BE2C (cell line): ENCODE measurements around the gene RIF1.

Experiments used
- DNase-seq: peaks from one replicate; pipeline ENCODE4 v3.0.0-alpha.2; 2020
- H3K27me3 ChIP-seq: fragments of 250-450 bp; sonication (Bioruptor Pico); 2 replicates; pipeline ENCODE4 v1.5.1; 2020; ENCODE audit warnings: mild to moderate bottlenecking
- H3K36me3 ChIP-seq: fragments of 250-450 bp; sonication (Bioruptor Pico); 2 replicates; pipeline ENCODE4 v1.5.1; 2020; ENCODE audit warnings: mild to moderate bottlenecking
- H3K4me1 ChIP-seq: fragments of 250-450 bp; sonication (Bioruptor Pico); 2 replicates; pipeline ENCODE4 v1.5.1; 2020
- H3K4me3 ChIP-seq: 2 replicates; pipeline ENCODE4 v1.5.1; 2011; ENCODE audit warnings: low read depth, low read length
- H3K9me3 ChIP-seq: fragments of 250-450 bp; sonication (Bioruptor Pico); 2 replicates; pipeline ENCODE4 v1.5.1; 2020
- CTCF ChIP-seq: IDR thresholded peaks from 2 replicates; pipeline ENCODE4 v1.5.1; 2012; ENCODE audit warnings: mild to moderate bottlenecking, low read depth, low read length

RIF1 gene

GRCh38 chr2:151395509-151396374 is 14.0 kb upstream of the RIF1 start:
- no peak for DNase-seq
- H3K9me3 ChIP-seq = no peaks in the 10 kb centered on the region
- no peak for TF ChIP-seq CTCF

GRCh38 chr2:151399981-151400380 is 9.7 kb upstream of the RIF1 start:
- no peak for DNase-seq
- Histone ChIP-seq H3K36me3 (no peaks in the 10 kb centered on the region), H3K9me3 (no peaks in the 10 kb centered on the region), H3K4me3 (no peak overlapping the region), H3K4me1 (no peaks in the 10 kb centered on the region), H3K27me3 (no peaks in the 10 kb centered on the region)
- TF ChIP-seq CTCF = no peak

More at GRCh38 chr2:151395509-151396374, 14.0 kb upstream of the RIF1 start:
- Histone ChIP-seq H3K4me1 (no peaks in the 10 kb centered on the region), H3K4me3 (no peak overlapping the region), H3K36me3 (no peaks in the 10 kb centered on the region), H3K27me3 (no peaks in the 10 kb centered on the region)

- no peak for DNase-seq
- Histone ChIP-seq H3K4me1 (no peaks in the 10 kb centered on the region), H3K27me3 (no peaks in the 10 kb centered on the region), H3K4me3 (no peak overlapping the region), H3K9me3 (no peaks in the 10 kb centered on the region), H3K36me3 (no peaks in the 10 kb centered on the region)
- no peak for TF ChIP-seq CTCF
Observed at GRCh38 chr2:151401149-151401548, 8.6 kb upstream of the RIF1 start.

- DNase-seq = no peak
- Histone ChIP-seq H3K27me3 (no peaks in the 10 kb centered on the region), H3K4me3 (no peak overlapping the region), H3K36me3 (no peaks in the 10 kb centered on the region), H3K9me3 (no peaks in the 10 kb centered on the region), H3K4me1 (no peaks in the 10 kb centered on the region)
- TF ChIP-seq CTCF = no peak
Observed at GRCh38 chr2:151403914-151404313, 5.8 kb upstream of the RIF1 start.

- H3K36me3 ChIP-seq = no peaks in the 10 kb centered on the region; the same call in 1 of the 2 replicates
- H3K4me1 ChIP-seq = no peaks in the 10 kb centered on the region
- TF ChIP-seq CTCF = no peak
- no peak for DNase-seq
- no peaks in the 10 kb centered on the region for H3K9me3 ChIP-seq
- H3K4me3 ChIP-seq = no peak overlapping the region
- H3K27me3 ChIP-seq = no peaks in the 10 kb centered on the region
Observed at GRCh38 chr2:151405376-151405775, 4.3 kb upstream of the RIF1 start.

- no peak overlapping the region for H3K4me3 ChIP-seq
- no peaks in the 10 kb centered on the region for H3K27me3 ChIP-seq
- no peaks in the 10 kb centered on the region for H3K4me1 ChIP-seq
- no peak for DNase-seq
- no peaks in the 10 kb centered on the region for H3K9me3 ChIP-seq
- no peak for TF ChIP-seq CTCF
- peaks cover 4% of the 10 kb centered on the region for H3K36me3 ChIP-seq
Observed at GRCh38 chr2:151407281-151407680, 2.4 kb upstream of the RIF1 start.
